HG03097 (cell line): Measurements from ENCODE around the gene HELZ.
"Not testable (repeated sequence)": the region's sequence is repeated elsewhere in the genome, so short reads cannot be mapped to it uniquely, and the experiment has no call there.

Experiments used
- ATAC-seq: cut with Tn5 transposase; IDR thresholded peaks from one replicate; pipeline ENCODE4 v1.9.1; 2021; ENCODE audit not compliant: unreplicated experiment, low FRiP score

Gene HELZ

DNA sequence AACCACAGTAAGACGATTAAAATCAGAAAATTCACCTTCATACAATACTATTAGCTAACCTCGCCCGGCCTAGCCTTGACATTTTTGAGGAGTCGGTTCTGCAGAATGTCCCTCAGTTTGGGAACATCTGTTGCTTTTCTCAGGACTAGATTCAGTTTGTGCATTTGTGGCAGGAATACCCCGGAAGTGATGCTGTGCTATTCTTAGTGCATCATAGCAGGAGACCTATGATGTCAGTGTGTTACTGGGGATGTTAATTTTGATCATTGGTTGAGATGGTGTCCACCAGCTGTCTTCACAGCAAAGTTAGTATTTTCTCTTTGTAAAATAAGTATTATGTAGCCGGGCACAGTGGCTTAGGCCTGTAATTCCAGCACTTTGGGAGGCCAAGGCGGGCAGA, 21.5 kb upstream of the HELZ start:
- no peak for ATAC-seq

DNA sequence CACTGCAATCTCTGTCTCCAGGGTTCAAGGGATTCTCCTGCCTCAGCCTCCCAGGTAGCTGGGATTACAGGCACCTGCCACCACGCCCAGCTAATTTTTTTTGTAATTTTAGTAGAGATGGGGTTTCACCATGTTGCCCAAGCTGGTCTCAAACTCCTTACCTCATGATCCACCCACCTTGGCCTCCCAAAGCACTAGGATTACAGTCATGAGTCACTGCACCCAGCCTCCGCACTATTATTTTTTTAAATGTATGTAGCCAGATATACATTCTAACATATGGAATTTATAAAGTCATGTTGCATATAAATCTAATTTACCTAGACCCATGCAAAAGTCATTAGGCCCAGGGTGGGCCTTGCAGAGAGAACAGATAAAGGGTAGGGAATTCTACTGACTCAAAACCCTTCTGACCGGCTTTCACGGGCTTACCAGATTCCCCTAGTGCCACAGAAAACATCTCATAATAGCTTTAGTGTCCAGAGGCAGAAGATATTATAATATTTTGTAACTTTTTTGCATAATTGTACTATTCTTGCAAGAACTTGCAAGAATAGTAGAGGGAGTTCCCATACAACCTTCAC, 20.5 kb upstream of the HELZ start:
- ATAC-seq, result no peak

DNA sequence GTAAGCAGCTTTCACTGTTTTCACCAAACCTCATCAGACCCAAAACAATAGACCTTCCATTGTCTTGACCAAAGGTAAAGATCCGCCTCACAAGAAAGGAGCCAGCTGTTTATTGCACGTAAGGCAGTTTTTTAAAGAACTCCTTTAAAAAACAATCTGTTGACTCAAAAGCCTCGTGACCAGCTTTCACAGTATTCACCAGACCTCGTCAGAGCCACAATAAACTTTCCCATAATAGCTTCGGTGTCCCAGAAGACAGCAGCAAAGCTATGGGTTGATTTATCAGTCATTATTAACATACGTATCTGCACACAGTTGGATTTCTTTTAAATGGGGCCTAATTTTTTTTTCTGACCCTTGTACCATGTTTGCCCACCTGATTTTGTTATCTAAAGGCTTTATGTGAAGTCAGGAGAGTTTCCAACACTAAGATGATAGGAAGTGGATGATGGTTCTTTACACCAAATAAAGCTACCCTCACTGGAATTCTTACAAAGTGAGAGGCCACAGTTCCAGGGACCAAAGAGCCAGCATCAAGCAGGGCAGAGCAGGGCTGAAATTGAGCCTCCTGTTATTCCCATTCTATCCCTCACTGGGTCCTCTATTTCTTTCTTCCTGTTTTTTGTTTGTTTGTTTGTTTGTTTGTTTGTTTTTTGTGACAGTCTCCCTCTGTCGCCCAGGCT, 17.6 kb upstream of the HELZ start:
- no peak for ATAC-seq

DNA sequence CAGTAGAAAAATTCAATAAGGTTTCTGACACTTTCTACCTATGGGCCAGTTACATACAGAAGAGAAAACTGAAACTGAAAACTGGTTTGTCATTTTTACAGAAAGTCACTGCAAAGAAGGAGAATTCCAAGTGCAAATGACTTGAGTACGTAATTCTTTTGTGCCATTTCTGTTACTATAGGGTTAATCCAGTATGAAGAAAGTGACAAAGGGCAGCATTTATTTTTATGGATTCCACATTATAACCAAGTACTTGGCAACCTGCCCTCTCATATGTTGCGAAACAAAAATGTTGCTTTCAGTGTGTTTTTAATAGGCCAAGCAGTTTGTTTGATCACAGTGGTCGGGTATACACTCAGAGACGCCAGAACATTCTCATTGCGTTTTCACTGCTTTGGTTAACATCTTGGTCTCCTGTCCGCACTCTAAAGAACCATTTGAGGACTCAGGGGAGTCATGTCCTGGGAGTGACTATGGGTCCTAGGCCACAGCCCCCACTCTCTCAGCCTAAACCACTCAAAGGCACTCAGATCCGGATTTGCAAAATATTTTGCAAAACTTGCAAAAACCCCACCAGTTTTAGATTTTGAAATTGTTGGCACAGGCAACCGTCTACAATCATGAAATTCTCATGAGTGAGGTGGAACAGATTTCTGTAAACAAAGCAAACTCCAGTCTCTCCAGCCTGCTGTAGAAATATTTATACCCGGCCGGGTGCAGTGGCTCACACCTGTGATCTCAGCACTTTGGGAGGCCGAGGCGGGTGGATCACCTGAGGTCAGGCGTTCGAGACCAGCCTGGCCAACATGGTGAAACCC, 15.4 kb upstream of the HELZ start:
- ATAC-seq, result no peak

DNA sequence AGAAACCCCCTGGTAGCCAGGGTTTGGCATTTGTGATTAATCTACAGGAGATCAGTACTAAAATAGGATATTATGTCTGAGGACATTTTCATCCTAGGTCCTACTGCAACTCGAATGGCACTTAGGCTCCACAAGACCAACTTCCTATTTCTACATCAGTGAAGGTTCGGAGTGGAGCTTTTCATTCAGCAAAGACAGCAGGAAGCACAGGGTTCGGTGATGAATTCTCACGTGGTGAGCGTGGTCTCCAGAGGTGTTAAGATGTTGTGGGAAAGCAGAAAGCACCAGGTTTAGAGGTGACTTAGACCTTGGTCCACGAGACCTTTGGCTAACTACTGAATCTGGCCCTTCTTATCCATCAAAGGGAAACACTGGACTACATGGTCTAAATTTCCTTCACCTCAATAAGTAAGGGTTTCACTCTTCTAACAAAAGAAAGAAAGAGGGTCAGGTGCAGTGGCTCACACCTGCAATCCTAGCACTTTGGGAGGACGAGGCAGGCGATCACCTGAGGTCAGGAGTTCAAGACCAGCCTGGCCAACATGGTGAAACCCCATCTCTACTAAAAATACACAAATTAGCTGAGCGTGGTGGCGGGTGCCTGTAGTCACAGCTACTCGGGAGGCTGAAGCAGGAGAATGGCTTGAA, 13.9 kb upstream of the HELZ start:
- ATAC-seq, result no peak

DNA sequence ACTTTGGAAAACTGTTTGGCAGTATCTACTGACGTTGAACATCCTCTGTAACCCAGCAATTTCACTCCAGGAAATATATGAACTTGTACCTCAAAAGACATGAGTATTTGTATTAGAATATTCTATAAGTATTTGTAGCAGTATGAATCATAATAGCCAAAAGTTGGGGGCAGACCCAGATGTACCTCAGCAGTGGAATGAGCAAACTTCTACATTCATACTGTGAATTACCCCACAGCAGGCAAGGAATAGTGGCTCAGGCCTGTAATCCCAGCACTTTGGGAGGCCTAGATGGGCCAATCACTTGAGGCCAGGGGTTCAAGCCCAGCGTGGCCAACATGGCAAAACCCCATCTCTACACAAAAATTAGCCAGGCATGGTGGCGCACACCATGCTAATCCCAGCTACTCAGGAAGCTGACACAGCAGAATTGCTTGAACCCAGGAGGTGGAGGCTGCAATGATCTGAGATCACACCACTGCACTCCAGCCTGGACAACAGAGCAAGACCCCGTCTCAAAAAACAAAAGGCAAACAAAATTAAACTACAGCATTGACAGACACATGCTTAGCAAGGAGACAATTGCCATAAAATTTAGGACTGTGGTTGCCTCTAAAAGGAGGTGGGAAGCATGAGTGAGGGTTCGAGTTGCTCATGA, 11.2 kb upstream of the HELZ start:
- no peak for ATAC-seq

DNA sequence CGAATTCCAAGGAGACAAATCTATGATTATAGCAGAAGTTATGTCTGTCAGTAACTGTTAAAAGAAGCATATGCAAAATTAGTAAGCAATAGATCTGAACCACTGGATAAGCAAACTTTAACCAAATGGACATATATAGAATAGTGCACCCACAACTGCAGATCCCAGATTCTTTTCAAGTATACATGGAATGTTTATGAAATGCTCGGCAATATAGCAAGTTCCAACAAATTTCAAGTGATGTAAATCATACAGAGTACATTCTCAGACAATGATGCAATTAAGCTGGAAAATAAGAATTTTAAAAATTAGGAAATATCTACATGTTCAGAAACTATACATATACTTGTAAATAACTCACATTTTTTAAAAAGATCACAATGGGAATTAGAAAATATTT, 8.4 kb upstream of the HELZ start:
- no peak for ATAC-seq

DNA sequence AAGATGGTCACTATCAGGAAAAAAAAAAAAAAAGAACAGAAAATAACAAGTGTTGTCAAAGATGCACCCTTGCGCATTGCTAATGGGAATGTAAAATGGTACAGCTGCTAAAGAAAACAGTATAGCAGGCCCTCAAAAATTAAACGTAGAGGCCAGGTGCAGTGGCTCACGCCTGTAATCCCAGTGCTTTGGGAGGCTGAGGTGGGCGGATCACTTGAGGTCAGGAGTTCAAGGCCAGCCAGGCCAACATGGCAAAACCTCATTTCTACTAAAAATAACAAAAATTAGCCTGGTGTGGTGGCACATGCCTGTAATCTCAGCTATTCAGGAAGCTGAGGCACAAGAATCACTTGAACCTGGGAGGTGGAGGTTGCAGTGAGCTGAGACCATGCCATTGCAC, 6.6 kb upstream of the HELZ start:
- ATAC-seq, result not testable (repeated sequence)

DNA sequence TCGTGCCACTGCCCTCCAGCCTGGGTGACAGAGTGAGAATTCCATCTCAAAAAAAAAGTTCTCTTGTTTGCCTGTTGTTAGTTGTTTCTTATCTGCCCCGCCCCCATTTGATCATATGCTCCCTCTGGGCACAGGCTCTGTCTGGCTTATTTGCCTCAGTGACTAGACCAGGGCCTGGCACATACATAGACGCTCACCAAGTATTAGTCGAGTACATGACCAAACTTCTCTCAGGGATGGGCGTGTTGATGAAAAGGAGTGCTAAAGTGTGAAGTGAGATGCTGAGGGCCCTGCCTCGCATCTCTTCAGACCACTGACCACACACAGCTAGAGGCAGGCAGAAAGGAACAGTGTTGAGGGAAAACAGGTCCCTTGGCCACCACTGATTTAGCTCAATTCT, 3.3 kb upstream of the HELZ start:
- no peak for ATAC-seq

DNA sequence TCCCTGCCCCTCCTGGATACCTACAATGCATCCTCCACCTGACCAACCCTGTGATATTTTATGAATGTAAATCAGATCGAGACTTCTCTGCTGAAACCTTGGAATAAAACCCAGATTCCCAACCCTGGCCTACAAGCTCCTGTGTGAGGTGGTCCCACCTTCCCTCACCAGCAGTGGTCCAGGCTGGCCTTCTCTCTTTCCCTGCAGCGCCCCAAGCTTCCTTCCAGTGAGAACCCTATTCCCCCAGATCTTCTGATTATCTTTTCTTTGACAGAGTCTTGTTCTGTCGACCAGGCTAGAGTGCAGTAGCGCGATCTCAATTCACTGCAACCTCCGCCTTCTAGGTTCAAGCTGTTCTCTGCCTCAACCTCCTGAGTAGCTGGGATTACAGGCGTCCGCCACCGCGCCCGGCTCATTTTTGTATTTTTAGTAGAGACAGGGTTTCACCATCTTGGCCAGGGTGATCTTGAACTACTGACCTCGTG, 2.5 kb upstream of the HELZ start:
- no peak for ATAC-seq

DNA sequence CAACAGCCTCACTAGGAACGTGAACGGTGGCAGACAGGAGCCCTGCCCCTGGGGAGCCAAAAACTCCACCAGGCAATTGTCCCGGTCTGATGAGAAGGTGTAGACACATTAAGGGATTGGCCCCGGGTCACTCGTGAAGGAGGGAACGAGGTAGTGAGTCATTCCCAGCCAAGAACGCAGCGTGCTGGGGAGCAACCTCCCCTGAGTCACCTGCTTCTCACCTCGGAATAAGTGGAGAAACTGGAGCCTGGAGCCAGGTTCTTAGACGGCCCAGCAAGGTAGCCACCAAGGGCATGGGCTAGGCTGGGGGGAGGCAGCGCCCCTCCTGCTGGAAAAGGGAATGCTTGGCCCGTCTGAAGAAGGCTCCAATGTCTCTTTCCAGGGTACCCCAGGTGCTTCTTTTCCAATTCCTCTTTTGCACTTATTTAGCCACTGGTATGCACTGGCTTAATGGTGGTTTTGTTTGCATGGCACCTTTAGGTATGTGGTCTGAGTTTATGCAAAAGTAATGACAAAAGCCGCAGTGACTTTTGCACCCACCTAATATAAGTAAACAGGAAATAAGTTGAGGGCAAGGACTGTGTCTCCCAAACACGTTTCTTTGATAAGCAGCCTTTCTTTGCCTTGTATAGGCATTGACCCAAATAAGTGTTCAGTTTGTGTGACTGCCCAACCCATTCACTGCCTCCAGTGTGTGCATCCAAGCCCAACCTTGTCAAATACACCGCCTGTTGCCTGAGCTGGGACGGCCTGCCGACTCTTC, 1.8 kb upstream of the HELZ start:
- ATAC-seq, result peak; percentile 68

DNA sequence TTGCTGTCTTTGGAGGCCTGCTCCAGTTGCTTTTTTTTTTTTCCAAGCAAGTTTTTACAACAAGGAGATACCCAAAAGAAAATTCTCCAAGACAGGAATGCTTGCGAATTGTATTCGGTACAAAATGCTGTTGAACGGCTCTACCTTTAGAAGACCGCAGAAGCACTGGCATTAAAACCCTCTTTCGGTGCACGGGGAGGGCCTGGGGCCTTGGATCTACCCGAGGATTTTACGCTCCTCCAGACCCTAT, 1.3 kb upstream of the HELZ start:
- ATAC-seq, result no peak

DNA sequence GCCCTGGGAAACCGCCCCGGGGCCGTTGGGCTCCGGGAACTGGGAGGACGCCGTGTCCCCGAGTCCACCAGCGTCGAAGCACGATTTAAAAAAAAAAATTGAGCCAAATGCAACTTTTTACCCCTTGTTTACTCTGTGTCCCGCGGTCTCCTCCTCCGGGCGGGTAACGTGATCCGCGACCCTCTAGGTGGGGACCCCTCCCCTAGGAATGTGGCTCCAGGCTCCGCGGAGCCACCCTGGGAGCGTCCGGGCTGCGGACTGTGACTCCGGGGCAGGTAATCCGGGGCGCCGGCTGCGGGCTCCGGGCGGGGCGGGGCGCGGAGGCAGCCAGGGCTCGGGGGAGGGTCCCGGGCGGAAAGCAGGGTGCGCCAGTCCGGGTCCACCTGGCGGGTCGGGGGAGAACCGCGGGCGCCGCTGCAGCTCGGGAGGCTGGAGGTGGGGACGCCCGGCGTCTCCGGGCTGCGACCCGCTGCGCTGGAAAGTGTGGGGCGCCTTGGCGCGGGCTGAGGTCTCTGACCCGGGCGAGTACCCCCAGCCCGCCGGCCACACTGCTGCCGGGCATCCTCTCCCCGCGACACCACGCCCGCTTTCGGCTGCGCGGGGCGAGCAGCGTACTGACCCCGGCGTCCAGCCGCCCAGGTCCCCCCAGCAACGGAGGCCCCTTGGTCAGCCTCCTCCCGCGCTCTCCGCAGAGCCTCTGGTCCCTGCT, 852 bp upstream of the HELZ start:
- no peak for ATAC-seq

DNA sequence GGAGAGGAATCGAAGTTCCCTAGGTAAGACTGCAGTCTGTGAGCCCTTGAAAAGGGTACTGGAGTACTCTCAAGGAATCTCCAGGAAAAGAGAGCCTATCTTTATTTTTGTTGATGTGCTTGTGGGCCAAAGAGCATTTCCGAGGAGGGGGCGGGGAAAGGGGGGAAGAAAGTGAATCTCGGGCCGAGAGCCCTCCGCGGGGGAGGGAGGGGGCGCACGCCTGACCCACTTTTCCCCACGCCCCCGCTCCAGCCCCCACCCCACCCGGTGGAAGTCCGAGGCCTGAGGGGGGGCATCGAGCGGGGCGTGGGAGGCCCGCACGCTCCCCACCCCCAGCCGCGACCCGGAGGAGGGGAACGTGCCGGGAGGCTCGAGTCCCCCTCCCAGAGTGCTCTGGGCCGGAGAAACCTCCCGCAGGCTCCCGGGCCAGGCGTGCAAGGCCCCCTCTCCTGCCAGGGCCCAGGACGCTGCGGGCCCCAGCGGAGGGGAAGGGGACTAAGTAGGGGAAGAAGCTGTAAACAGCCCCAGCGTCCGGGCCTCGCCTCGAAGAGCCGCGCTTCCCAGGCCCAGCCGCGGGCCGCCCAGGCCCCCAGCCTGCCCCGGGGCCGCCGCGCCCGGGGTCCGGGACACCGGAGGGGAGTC, 444 bp downstream of the HELZ start:
- no peak for ATAC-seq

DNA sequence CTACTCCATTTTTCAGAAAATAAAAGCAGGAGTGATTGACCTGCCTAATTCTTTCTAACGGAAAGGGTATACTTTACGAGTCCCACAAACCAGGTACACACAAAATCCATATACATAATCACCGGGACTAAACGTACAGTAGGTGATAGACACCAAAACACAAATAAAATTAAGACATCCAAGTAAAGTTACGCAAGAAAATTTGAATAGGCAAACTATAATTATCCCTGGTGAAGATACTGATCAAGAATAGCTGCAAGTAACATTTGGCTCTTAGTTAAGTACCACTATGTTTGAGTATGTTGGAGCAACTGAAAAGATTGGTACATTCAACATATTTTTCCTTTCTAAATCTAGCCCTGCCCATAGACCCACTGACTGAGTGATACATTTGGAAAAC, 1.7 kb downstream of the HELZ start:
- no peak for ATAC-seq

DNA sequence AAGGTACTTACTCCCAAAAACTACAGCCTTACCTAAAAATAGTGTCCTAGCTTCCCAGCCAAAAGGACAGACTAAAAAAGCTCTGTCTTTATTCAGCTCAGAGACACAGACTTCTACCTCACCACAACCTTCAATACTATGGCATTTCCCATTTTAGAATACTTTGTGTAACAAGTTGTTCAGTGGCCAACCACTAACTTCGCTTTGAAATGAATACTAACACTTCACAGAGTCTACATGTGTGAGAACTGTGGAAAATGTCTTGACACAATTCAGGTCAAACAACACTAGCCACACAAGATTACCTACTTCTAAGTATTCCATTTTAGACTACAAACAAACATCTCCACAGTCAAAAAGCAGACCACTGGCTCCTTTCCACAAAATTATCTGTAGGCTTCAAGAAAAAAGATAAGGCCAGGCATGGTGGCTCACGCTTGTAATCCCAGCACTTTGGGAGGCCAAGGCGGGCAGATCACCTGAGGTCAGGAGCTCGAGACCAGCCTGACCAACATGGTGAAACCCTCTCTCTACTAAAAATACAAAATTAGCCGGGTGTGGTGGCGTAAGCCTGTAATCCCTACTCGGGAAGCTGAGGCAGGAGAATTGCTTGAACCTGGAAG, 3.2 kb downstream of the HELZ start:
- no peak for ATAC-seq

DNA sequence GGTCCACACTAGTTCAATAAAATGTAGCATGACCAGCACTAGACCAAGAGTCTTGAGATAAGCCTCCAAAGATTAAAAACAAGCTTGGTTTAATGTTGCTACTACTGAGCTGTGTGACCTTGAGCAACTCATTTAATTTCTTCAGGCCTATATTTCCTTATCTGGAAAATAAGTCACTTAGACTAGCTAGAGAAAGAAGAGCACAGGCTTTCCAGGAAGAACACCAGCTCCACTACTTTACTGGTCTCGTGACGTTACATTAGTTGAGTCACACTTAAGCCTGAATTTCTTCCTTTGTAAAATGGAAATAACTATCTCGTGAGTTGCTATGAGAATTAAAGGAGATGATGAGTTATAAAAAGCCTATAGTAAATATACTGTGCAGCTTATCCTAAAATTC, 5.4 kb downstream of the HELZ start:
- ATAC-seq, result no peak

DNA sequence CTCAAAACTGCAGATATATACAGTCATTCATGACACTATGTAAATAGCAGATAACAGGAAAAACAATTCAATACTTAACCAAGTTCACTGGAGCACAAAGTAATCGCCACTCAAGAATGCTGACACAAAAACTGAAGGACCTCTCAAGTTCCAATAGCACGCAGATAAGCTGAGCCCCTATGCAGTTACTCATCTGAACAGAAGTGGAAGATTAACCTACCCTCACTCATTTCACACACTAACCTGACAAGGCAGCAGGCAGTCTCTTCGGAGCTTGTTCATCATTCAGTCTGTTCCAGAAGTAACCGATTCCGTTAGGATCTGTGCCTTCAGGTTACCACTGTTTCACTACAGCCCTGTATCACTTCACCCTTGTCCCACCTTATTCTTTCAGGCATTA, 6.0 kb downstream of the HELZ start:
- ATAC-seq, result no peak

DNA sequence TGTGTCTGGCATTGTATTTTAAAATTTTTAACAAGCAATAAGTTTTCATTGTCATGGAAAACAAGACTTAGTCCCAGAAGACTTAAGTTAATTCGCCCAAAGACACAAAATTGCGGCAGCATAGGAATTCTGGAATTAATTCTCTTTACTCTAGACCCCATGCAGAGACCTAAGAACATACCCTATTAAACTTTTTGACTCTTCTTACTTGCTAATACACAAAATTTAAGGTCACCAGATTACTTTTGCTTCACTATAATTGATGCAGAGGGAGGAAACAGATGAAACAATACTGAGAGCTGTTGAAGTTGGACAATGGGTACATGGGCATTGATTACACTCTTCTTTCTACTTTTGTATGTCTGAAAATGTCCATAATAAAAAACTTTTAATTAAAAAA, 12.6 kb downstream of the HELZ start:
- no peak for ATAC-seq
